ENCODE measurements around the gene ACOXL. TPM values are rescaled to one million over a fixed set of nuclear protein-coding genes. Genes with fewer than 3 reads are reported as not detected.

The ACOXL gene
- total and polyA plus RNA-seq, 2 donors (not counting 3 experiments of a cell fraction or from before 2014, with no cell fraction given): not detected

DNA sequence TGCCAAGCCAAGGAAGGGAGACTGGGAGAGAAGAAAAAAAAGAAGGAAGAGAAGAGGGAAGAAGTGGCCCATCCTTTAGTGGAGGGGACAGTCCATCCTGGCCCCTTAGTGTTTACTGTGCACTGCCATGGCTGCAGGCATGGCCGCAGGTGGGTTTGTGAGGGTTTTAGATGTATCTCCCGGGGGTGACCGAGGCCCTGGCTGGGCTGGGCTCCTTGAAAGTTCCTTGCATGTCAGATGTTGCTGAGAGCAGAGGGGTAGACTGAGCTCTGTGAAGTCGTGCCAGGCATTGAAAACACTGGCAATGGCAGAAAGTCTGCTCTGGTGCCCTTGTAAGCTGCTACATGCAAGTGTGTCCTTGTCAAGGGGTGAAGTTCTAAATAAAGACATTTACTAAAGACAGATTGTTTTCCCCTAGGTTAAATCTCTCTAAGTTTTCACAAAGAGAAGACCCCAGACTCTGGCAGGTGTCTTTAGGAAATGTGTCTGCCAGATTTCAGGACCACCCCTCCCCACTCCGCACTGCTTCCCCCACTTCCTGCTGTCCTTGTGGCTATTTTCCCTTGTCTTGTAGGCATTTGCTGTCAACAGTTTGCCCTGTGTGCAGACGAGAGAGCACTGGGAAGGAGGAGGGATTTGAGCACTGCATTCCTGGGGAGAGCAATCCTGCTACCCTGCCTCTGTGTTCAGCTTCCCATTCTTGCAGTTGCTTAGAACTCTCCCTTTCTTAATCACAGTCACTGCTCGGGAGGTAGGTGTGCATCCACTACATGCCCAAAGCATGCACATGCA, 68.4 kb downstream of the ACOXL start:
- H4K20me1 ChIP-seq (replicated peaks; ENCODE audit: control insufficient read depth, extremely low read depth, insufficient read depth, low read length): no peaks in the 10 kb centered on the region
- CTCF ChIA-PET: no interaction called here
- H3K79me2 ChIP-seq (ENCODE audit: control insufficient read depth, insufficient read depth, low read length): no peaks in the 10 kb centered on the region
- no peak overlapping the region for H3K4me2 ChIP-seq (ENCODE audit: insufficient read depth, low read length)
- no peak for FAIRE-seq
- intact Hi-C loops (cut with micrococcal nuclease): no loop called here
- no peaks in the 10 kb centered on the region for H3K36me3 ChIP-seq (ENCODE audit: control insufficient read depth in 2 of 2, extremely low read depth in 1 of 2, insufficient read depth in 2 of 2, low read length in 2 of 2)
- dilution Hi-C loops (cut with MboI; ENCODE audit: extremely low pct_ligation_motif_present, low sequenced_read_pairs): no loop called here
- DNase-seq (ENCODE audit: low read depth, low spot score): no peak
- H3K4me1 ChIP-seq (ENCODE audit: control insufficient read depth, extremely low read depth, insufficient read depth, low read length): no peaks in the 10 kb centered on the region
- no peak overlapping the region for H3K9ac ChIP-seq (replicated peaks; ENCODE audit: extremely low read depth, insufficient read depth, low read length)
- no peak overlapping the region for H3K4me3 ChIP-seq (replicated peaks in 1 of 3; ENCODE audit: insufficient read depth in 1 of 3, low read depth in 1 of 3, low read length in 3 of 3)
- POLR2A ChIA-PET: no interaction called here
- TF ChIP-seq MYC (IDR thresholded peaks at IDR 0.05; ENCODE audit: low read depth, low read length): no peak
- H2AFZ ChIP-seq (ENCODE audit: low read depth, low read length): no peak overlapping the region
- H3K27me3 ChIP-seq (ENCODE audit: control insufficient read depth in 2 of 2, insufficient read depth in 2 of 2, low read length in 2 of 2): peaks cover 16 to 26% of the 10 kb centered on the region in 2 experiments
- no peaks in the 10 kb centered on the region for H3K9me3 ChIP-seq (replicated peaks; ENCODE audit: control insufficient read depth, insufficient read depth, low read length)
- no TSS peak for BruUV-seq (replicated peaks)
- H3K27ac ChIP-seq (ENCODE audit: insufficient read depth, low read depth, low read length): no peak overlapping the region
- H3K9me1 ChIP-seq (replicated peaks; ENCODE audit: control insufficient read depth, extremely low read depth, insufficient read depth, low read length): no peaks in the 10 kb centered on the region

DNA sequence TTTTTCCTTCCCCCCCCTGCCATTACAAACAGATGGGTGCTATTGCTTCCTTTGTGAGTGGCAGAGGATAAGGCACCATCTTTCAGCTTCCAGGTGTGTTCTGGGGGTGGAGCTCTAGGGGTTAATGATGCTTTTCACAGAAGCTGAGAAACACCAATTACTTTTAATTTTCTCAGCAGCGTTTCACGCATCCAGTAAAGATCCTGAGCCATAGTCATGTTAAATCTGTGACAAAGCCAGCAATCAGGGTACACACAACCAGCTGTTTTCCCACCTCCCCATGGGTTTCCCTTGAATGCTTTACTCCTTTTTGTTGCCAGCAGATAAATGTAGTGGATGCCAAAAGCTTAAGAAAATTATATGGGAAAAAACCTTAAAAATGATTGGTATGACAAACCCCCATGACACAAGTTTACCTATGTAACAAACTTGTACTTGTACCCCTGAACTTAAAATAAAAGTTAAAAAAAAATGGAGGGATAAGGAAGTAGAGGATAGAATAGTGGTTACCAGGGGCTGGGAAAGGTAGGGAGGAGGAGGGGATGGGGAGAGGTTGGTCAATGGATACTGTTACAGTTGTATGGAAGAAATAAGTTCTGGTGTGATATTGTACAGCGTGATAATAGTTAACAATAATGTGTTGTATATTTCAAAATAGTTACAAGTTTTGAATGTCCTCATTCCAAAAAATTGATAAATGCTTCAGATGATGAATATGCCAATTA, 70.0 kb downstream of the ACOXL start:
- Histone ChIP-seq H3K9me3 (replicated peaks; ENCODE audit: control insufficient read depth, insufficient read depth, low read length) (no peaks in the 10 kb centered on the region), H3K27ac (ENCODE audit: insufficient read depth, low read depth, low read length) (no peak overlapping the region), H2AFZ (ENCODE audit: low read depth, low read length) (no peak overlapping the region), H3K36me3 (ENCODE audit: control insufficient read depth in 2 of 2, extremely low read depth in 1 of 2, insufficient read depth in 2 of 2, low read length in 2 of 2) (no peaks in the 10 kb centered on the region), H3K4me3 (replicated peaks in 1 of 3; ENCODE audit: insufficient read depth in 1 of 3, low read depth in 1 of 3, low read length in 3 of 3) (no peak overlapping the region), H3K4me2 (ENCODE audit: insufficient read depth, low read length) (no peak overlapping the region), H3K9ac (replicated peaks; ENCODE audit: extremely low read depth, insufficient read depth, low read length) (no peak overlapping the region), H4K20me1 (replicated peaks; ENCODE audit: control insufficient read depth, extremely low read depth, insufficient read depth, low read length) (no peaks in the 10 kb centered on the region), H3K79me2 (ENCODE audit: control insufficient read depth, insufficient read depth, low read length) (no peaks in the 10 kb centered on the region), H3K4me1 (ENCODE audit: control insufficient read depth, extremely low read depth, insufficient read depth, low read length) (no peaks in the 10 kb centered on the region), H3K9me1 (replicated peaks; ENCODE audit: control insufficient read depth, extremely low read depth, insufficient read depth, low read length) (no peaks in the 10 kb centered on the region), H3K27me3 (ENCODE audit: control insufficient read depth in 2 of 2, insufficient read depth in 2 of 2, low read length in 2 of 2) (peaks cover 13 to 16% of the 10 kb centered on the region in 2 experiments)
- CTCF ChIA-PET: no interaction called here
- TF ChIP-seq POLR2AphosphoS5 (IDR thresholded peaks at IDR 0.05; ENCODE audit: insufficient read depth, low read depth, low read length) (no peak), FOS (IDR thresholded peaks at IDR 0.05; ENCODE audit: borderline replicate concordance, insufficient read depth, low read length) (no peak), EZH2 (IDR thresholded peaks at IDR 0.05; ENCODE audit: borderline replicate concordance, low read depth, low read length, severe bottlenecking) (no peak), MYC (IDR thresholded peaks at IDR 0.05; ENCODE audit: low read depth, low read length) (no peak), GATA2 (IDR thresholded peaks at IDR 0.05; ENCODE audit: insufficient read depth, insufficient read length, low read depth, low read length) (no peak)
- TF ChIP-seq, protein P1, sequence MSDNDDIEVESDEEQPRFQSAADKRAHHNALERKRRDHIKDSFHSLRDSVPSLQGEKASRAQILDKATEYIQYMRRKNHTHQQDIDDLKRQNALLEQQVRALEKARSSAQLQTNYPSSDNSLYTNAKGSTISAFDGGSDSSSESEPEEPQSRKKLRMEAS (IDR thresholded peaks at IDR 0.05; ENCODE audit: insufficient read depth, insufficient read length): no peak
- TF ChIP-seq, protein P2, sequence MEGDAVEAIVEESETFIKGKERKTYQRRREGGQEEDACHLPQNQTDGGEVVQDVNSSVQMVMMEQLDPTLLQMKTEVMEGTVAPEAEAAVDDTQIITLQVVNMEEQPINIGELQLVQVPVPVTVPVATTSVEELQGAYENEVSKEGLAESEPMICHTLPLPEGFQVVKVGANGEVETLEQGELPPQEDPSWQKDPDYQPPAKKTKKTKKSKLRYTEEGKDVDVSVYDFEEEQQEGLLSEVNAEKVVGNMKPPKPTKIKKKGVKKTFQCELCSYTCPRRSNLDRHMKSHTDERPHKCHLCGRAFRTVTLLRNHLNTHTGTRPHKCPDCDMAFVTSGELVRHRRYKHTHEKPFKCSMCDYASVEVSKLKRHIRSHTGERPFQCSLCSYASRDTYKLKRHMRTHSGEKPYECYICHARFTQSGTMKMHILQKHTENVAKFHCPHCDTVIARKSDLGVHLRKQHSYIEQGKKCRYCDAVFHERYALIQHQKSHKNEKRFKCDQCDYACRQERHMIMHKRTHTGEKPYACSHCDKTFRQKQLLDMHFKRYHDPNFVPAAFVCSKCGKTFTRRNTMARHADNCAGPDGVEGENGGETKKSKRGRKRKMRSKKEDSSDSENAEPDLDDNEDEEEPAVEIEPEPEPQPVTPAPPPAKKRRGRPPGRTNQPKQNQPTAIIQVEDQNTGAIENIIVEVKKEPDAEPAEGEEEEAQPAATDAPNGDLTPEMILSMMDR (IDR thresholded peaks at IDR 0.05; ENCODE audit: extremely low read depth in 1 of 2, insufficient read depth in 1 of 2, low read depth in 1 of 2, low read length in 2 of 2): no peak
- BruUV-seq (replicated peaks): no TSS peak
- POLR2A ChIA-PET: no interaction called here
- DNase-seq (ENCODE audit: low read depth, low spot score) (no peak), FAIRE-seq (no peak)
- intact Hi-C loops (cut with micrococcal nuclease) (no loop called here), dilution Hi-C loops (cut with MboI; ENCODE audit: extremely low pct_ligation_motif_present, low sequenced_read_pairs) (no loop called here)
